ENCODE results near the gene SDR42E1.
"Not testable (repeated sequence)": the region's sequence is repeated elsewhere in the genome, so short reads cannot be mapped to it uniquely, and the experiment has no call there.

The SDR42E1 gene

DNA sequence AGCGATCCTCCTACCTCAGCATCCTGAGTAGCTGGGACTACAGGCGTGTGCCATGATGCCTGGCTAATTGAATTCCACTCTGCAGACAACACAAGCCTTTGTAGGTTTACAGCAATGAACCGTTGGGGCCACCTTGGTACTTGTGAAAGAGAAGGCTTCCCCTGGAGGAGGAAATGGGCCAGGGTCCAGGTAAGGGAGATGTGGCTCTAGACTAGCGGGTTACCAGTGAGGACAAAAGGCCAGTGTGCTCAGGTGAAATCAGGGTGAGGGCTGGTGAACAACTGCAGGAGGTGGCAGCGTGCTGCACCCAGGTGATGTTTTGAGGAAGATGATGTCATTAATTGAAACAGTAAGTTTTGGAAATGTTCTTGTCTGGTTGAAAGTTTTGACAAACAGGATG is 6.7 kb downstream of the SDR42E1 start:
- no peak for DNase-seq (ENCODE audit: low spot score)

DNA sequence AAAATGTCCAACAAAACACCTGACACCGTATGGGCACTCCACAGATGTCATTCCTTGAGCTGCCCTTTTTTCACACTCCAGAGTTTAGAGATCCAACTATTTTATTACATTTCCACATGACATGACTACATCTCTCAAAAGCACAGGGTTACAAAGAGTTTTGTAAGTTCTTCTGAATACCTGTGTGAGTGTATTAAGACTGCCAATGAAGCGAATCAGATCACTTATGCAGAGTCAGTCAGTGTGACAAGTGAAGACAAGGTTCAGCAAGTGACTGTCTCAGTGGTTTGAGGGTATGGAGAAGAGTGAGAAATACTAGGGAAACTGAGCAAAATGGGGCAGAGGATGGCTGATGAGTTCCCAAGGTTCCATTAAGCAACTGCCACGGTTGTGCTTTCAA is 8.4 kb downstream of the SDR42E1 start:
- no peak for DNase-seq (ENCODE audit: low spot score)

DNA sequence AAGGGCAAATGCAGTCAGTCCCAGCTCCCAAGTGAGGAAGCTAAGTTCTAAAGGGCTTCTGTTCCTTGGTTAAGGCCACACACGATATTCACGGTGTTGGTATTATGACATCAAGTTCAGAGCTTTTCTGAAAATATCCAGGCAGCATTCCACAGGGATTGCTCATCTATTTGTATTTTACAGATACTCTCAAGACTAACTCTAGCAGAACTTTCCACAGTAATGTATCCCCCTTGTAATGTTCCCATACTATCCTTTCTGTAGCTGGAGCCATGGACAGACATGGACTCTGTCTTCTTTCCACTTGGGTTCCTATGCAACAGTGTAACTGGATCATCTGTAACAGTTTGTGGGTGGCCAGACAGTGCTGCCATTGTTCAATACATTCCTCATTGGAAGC is 13.5 kb downstream of the SDR42E1 start:
- peak; percentile 21 for DNase-seq (ENCODE audit: low spot score)

DNA sequence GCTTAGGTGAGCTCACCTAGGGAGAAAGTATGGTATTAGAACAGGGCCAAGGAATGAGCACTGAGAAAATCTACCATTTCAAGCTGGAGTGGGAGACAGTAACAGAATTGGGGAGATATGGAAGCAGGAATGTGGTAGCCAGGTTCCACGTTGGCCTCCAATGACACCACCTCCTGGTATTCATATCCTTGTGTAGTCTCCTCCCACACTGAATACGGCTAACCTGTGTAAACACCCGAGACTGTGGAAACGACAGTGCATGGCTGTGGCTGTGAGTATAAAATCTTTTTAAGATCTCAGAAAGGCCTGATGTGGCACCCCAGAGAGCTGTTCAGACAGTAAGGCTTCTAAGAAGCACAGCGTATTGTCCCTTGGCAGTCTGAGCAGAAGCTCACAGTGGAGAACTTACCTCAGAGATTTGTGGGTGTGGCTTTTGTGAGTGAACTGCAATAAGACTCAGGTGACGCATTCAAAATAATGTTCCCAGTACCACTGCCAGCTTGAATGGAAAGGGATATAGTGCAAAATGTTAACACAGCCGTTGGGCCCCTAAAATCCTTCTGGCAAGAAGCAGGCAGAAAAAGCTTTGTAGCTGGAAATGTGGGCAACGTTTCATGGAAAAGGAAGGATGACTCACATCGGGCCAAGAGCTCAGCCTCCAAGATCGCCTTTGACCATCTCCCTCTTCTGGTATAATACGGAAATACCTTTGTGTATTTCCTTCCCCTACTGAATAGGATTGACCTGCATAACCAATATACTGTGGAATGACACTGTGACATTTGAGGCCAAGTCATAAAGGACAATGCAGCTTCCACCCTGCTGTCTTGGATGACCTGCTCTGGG is 14.4 kb downstream of the SDR42E1 start:
- peak; percentile 45 for DNase-seq (ENCODE audit: low spot score)

DNA sequence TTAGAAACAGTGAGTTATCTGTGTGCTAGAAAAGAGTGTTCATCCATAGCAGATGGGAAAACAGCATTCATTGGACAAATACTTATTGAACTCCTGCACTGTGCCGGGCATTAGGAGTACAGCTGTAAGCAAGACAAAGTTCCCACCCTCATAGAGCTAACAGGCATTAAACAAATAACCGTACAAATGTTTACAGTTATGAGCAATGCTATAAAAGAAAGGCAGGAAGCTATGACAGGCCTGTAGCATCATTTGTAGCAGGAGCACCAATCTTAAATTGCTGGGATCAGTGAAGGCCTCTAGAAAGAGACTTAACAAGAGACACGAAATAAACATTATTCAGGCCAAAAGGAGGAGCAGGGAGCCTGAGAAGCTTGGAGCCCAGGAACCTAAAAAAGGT is 15.6 kb downstream of the SDR42E1 start:
- DNase-seq (ENCODE audit: low spot score): no peak

DNA sequence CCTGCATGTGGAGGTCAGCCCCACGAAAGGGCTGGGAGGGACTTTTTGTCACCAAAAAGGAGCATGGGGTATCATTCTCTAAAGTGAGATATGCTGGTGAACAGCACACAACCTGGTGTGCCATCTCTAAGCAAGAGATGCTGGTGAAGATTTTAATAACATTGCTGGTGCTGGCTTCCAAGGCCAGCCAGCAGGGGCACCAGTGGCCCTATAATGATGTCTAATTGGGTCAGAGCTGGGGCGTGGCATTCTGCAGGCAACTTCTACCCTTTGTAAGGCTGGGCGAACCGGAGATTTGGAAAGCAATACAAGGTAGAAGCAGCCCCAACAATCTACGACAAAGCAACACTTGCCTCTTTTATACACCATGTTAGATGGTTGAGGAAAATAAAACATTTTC is 16.8 kb downstream of the SDR42E1 start:
- no peak for DNase-seq (ENCODE audit: low spot score)

DNA sequence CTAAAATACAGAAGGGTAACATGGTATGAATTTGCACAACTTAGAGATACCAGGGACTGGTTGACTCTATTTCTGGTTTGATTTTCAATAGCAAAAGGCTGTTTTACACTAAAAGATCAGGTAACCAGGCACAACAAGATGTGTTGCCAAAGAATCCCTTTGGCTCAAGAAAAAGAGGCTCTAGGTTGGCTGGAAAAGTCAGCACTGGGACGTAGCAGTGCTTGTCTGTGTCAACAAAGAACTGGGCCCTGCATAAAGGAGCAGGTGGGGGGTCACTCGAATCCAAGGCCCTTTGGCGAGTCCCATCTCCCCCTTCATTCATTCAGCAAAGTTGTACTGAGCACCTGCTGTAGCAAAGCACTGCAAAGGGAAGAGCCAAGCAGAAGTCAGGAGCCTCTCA is 18.4 kb downstream of the SDR42E1 start:
- DNase-seq (ENCODE audit: low spot score): no peak

DNA sequence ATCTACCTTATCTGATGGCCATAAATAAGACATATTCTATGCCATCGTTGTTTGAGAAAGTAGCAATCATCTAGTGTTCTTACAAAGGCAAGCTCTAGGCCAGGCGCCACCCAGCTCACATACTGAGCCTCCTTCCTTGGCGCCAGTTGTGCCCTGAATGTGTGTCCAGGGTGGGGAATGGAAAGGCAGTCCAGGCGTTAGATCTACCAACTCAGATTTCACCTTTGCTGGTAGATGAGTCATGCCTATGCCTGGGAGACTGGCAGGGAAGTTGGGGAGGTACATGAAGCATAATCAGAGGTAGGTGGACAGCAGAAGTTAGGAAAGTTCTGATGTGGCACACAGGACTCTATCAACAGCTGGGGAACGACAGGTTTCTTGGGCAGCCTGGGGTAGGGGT is 23.6 kb downstream of the SDR42E1 start:
- DNase-seq (ENCODE audit: low spot score): no peak

DNA sequence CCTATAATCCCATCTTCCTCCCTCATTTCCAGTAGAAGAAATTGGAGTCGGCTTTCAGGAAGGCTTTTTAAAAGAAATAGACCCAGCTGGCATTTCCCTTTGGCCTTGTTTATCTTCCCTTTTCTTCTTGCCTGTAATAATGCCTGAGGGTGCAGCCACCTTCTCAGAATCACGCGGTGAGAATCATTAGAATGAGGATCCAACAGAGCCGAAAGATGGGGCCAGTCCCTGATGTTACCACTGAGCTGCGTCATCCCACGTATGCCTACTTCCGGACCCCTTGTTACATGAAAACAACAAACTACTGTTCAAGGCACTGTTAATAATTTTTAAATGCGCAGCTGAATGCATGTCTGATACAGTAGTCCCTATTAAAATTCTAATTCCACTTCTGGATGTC is 24.1 kb downstream of the SDR42E1 start:
- no peak for DNase-seq (ENCODE audit: low spot score)

DNA sequence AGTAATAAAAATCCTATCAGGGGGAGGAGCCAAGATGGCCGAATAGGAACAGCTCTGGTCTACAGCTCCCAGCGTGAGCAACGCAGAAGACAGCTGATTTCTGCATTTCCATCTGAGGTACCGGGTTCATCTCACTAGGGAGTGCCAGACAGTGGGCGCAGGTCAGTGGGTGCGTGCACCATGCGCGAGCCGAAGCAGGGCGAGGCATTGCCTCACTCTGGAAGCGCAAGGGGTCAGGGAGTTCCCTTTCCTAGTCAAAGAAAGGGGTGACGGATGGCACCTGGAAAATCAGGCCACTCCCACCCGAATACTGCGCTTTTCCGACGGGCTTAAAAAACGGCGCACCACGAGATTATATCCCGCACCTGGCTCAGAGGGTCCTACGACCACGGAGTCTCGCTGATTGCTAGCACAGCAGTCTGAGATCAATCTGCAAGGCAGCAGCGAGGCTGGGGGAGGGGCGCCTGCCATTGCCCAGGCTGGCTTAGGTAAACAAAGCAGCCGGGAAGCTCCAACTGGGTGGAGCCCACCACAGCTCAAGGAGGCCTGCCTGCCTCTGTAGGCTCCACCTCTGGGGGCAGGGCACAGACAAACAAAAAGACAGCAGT is 33.8 kb downstream of the SDR42E1 start:
- DNase-seq (ENCODE audit: low spot score): not testable (repeated sequence)

DNA sequence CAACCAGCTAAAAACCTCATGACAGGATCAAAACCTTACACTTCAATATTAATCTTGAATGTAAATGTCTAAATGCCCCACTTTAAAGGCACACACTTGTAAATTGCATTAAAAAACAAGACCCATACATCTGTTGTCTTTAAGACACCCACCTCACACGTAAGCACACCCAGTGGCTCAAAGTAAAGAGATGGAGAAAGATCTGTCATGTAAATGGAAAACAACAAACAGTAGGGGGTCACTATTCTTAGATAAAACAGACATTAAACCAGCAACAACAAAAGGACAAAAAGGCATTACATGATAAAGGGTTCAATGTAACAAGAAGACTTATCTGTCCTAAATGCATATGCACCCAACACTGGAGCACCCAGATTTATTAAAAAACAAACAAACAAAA is 35.6 kb downstream of the SDR42E1 start:
- DNase-seq (ENCODE audit: low spot score): no peak

DNA sequence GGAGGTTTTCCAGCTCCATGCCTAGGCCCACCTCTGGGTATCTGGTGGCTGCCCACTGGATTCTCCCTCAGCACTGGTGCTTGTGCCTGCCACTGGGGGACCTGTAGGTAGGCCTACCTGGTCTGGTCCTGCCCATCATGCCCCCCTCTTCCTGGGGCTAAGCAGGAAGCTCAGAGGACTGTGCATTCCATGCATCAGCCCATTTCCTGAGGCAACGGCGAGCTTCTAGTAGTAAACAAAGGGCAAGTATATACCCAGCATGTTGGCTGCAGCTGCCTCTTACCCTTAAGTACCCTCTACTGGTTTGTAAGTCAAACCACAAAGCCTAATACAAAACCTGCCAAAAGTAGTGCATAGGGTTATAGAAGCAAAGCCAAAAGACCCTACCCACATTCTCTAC is 37.5 kb downstream of the SDR42E1 start:
- DNase-seq (ENCODE audit: low spot score): no peak

DNA sequence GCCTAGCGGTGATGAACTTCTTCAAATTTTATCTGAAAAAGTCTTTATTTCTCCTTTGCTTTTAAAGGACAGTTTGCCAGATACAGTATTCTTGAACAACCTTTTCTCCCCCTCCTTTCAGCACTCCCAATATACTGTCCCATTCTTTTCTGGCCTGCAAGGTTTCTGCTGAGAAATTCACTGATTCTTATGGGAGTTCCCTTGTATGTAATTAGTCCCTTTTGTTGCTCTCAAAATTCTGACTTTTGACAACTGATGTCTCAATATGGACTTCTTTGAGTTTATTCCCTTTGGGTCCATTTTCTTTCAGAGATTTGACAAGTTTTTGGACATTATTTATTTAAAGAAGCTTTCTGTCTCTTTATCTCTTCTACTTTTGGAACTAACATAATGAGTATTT is 39.4 kb downstream of the SDR42E1 start:
- DNase-seq (ENCODE audit: low spot score): no peak

DNA sequence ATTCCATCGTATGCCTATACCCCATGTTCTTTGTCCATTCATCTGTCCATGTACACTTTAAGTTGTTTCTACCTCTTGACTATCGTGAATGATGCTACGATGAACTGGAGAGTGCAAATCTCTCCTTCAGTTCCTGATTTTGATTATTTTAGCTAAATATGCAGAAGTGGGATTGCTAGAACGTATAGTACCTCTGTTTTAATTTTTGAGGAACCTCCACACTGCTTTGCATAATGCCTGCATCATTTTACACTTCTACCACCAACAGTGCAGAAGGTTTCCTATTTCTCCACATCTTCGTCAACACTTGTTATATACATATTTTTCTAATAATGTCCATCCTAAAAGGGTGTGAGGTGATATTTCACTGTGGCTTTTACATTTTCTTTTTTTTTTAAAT is 43.9 kb downstream of the SDR42E1 start:
- no peak for DNase-seq (ENCODE audit: low spot score)

DNA sequence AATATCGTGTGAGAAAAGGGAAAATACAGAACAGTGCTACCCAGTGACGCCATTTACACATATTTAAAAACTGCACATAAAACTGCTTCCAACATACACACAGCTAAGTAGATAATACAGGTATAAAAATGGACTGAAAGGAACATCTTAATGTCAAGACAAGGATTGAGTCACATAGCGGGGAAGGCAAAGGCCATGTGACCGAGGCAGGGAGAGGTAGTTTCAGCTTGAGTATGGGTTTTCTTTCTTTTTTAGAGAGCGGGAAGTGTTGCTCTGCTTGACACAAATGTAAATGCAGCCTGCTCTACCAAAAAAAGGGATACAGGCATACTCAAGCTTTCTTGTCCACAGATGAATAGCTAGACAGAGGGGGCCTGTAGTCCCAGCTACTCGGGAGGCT is 46.5 kb downstream of the SDR42E1 start:
- DNase-seq (ENCODE audit: low spot score): no peak

DNA sequence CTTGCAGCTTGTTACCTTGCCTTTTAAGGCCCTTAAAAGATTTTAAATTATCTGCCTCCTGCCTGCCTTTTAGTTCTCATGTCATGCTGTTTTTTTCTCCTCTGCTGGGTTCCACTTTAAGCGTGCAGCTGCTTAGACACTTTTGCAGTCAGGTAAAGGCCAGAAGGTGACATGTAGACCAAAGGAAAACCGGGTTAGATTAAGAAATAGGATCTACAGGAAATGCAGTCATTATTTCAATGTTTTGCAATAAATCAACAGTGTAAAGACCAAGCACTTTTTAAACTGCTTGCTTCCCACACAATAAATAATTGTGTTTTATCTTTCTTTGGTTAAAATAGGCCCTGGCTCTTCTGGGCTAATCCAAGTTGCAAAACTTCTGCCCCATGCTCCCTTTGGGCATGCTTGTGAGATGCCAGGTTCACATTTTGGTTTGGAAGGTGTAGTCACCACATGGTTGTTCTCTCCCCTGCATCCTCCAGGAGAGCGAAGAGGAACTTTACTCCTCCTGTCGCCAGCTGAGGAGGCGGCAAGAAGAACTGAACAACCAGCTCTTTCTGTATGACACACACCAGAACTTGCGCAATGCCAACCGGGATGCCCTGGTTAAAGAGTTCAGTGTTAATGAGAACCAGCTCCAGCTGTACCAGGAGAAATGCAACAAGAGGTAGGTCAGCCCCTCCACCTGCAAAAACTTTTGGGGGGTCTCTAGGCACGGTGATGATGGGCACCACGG is 54.9 kb downstream of the SDR42E1 start:
- no peak for DNase-seq (ENCODE audit: low spot score)

DNA sequence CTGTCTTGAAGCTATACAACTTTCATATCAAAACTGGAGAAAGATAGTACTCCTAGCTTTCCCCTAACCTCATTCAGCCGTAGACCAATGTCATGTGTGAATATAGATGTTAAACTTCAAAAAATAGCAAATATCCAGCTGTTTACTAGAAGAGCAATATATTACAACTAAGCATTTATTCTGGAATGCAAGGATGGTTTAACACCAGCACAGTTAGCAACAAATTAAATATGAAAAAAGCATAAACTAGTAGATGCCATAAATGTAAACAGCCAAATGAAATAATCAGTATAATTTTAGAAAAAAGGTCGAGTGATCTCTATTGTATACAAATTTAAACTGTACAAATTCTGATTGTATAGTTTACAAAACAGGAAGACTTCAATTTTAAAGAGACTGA is 59.7 kb downstream of the SDR42E1 start:
- DNase-seq (ENCODE audit: low spot score): no peak

DNA sequence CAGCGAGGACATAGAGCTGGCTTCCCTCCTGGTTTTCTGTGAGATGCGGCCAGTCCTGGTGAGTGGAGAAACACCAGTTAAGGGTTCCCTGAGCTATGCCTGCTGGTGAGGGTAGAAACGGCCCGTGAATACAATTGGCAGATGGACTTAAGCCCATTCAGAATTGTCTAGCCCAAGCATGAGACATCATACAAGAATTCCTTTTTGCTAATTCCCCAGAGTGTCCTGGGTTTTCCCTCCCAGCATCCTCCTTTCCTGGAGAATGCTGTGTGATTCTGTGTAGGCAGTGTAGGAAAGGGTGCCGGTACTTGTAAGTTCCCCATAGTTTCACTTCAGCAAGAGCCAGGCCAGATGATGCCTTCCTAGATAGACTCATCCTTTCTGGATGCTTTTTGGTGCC is 65.1 kb downstream of the SDR42E1 start:
- DNase-seq (ENCODE audit: low spot score): no peak

DNA sequence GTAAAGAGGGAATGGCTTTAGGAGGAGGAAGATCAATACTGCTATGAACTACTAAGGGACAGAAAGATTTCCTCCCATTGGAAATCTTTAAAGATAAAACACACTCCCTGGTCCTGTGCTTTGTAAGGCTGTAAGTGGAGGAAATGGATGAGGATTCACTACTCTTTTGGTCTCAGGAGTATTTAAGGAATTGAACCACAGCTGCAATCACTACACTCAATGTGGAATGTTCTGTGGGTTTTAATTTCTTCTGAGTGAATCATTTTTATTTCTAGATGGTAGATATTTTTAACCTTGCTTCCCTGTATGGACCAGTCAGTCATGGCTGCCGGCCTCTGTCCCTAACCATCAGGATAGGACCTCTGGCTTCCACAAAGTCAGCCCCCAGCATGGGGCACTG is 65.6 kb downstream of the SDR42E1 start:
- no peak for DNase-seq (ENCODE audit: low spot score)

DNA sequence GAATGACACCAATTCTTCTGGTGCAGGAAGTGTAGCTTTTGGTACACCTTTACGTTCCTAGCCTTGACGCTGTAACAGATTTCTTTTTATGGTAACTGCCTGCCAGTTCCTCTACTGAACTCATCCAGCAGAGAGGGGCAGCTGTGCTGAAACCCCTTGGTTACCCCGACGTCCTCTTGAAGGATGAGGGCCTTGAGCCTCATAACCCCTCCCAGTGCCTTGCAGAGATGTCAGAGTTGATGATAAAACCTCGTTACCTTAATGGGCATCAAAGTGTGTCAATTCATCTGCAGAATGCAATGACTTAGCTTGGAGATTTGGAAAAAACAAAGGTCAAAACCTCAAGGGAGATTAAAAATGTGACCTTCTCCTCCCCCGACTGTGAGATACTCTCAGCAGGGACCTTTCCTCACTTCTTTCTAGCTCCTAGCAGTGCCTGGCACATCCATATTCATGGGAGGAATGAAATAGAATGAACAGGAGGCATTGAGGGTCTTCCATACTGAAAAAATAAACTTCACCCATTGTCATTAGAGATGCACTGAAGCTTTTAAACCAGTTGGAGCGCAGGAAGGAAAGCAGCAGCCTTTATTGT is 69.2 kb downstream of the SDR42E1 start:
- no peak for DNase-seq (ENCODE audit: low spot score)

DNA sequence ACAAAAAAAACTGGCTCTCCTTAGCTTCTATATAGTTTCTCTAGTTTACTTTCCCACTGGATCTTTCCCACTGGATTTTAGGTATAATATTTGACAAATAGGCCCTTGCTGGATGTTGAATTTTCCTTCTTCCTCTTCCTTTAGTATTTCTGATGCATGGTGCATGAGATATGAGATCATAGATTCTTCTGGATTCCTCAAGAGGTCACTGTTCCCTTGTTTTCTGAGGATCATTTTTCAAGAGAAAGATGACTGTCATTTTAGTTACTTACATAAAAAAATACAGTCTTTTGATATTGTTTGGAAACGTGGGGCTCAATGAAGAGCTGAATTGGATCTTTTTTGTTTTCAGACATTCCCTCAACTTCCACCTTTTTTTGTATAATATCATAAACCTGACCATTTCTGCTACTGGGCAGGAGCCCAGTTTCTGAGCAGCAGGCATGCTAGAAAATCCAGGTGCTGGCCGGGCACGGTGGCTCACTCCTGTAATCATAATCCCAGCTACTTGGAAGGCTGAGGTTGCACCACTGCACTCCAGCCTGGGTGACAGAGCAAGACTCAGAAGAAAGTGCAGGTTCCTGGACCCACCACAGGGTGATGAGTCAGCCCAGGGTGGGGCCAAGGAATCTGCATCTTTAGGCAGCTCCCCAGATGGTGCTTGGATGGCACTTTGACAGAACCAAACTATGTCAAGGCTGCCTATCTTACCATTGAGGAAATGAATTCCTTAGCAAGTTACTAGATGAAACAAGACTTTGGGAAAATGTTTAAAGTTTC is 70.3 kb downstream of the SDR42E1 start:
- peak; percentile 47 for DNase-seq (ENCODE audit: low spot score)

Data from HuH-7 (cell line).